ENCODE results near the gene VSIR.

The VSIR gene

DNA sequence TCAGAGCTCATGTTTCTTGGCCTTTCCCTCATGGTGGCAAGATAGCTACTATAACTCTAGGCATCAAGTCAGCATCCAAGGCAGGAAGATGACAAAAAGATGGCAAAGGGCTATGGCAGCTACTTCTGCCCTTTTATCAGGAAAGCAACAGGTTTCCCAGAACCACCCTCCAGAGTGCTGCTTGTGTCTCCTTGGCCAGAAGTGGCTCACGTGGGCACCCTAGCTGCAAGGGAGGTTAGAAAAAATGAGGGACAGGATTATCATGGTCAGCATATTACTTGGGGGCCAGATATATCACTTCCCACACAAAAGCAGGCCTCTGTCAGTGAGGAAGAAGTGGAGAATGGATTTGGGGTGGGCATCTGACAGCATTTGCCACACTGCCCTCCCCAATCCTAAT lies 29.5 kb downstream of the VSIR start:
- H3K4me1 ChIP-seq (ENCODE audit: insufficient read depth, insufficient read length), result peaks cover 14% of the 10 kb centered on the region
- no peak for DNase-seq (ENCODE audit: low read depth, low spot score)
- H3K27me3 ChIP-seq (ENCODE audit: insufficient read depth, insufficient read length), result peaks cover under 1% of the 10 kb centered on the region
- no peaks in the 10 kb centered on the region for H3K36me3 ChIP-seq (ENCODE audit: insufficient read depth, insufficient read length, low read length)
- H3K4me3 ChIP-seq (ENCODE audit: insufficient read length, low read depth), result no peak overlapping the region
- no peak for TF ChIP-seq ZNF274 (IDR thresholded peaks at IDR 0.05; ENCODE audit: low read depth, low read length)
- TF ChIP-seq YY1 (IDR thresholded peaks at IDR 0.05; ENCODE audit: insufficient read depth, insufficient read length), result no peak
- no peak for TF ChIP-seq SUZ12 (IDR thresholded peaks at IDR 0.05; ENCODE audit: extremely low read depth, insufficient read depth, insufficient read length)
- no peak overlapping the region for H3K9ac ChIP-seq (ENCODE audit: insufficient read length, low read depth)
- peaks cover 13% of the 10 kb centered on the region; the same call in 1 of the 2 replicates for H3K9me3 ChIP-seq (ENCODE audit: insufficient read depth, low read length)

DNA sequence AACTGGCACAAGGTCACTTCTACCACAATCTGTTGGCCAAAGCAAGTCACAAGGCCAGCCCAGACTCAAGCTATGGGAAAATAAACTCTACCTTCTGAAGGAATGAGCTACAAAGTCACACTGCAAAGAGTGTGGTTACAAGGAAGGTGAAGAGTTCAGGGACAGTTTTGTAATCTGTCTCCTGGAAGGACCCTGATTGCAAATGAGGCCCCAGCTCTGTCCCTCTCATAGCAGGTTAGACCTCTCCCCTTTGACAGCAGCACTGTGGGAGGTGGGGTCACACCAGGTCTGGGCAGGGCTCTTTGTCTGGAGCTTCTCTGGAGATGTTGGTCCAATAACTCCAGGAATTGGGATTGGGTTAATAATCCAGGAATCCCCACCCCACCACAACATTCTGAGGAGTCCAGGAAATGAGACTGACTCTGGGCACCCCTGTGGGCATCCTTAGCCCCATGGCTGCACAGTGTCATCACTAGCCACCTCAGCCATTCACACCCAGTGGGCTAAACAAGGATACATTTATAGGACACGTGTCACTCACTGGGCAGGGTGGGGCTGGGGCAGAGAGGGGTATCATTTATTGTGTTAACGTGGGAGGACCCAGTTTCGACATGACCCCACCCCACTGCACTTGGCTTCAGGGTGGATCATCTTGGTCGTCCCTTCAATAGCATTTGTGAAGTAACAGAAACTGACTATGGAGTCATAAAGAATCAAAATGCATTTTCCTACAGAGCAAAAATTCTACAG lies 30.1 kb downstream of the VSIR start:
- Histone ChIP-seq H3K4me3 (ENCODE audit: insufficient read length, low read depth) (no peak overlapping the region), H3K36me3 (ENCODE audit: insufficient read depth, insufficient read length, low read length) (no peaks in the 10 kb centered on the region), H3K27me3 (ENCODE audit: insufficient read depth, insufficient read length) (peaks cover 5% of the 10 kb centered on the region), H3K9ac (ENCODE audit: insufficient read length, low read depth) (no peak overlapping the region), H3K9me3 (ENCODE audit: insufficient read depth, low read length) (peaks cover 13% of the 10 kb centered on the region; the same call in 1 of the 2 replicates), H3K4me1 (ENCODE audit: insufficient read depth, insufficient read length) (peaks cover 10% of the 10 kb centered on the region)
- DNase-seq (ENCODE audit: low read depth, low spot score), result no peak
- TF ChIP-seq SUZ12 (IDR thresholded peaks at IDR 0.05; ENCODE audit: extremely low read depth, insufficient read depth, insufficient read length) (no peak), ZNF274 (IDR thresholded peaks at IDR 0.05; ENCODE audit: low read depth, low read length) (no peak)

DNA sequence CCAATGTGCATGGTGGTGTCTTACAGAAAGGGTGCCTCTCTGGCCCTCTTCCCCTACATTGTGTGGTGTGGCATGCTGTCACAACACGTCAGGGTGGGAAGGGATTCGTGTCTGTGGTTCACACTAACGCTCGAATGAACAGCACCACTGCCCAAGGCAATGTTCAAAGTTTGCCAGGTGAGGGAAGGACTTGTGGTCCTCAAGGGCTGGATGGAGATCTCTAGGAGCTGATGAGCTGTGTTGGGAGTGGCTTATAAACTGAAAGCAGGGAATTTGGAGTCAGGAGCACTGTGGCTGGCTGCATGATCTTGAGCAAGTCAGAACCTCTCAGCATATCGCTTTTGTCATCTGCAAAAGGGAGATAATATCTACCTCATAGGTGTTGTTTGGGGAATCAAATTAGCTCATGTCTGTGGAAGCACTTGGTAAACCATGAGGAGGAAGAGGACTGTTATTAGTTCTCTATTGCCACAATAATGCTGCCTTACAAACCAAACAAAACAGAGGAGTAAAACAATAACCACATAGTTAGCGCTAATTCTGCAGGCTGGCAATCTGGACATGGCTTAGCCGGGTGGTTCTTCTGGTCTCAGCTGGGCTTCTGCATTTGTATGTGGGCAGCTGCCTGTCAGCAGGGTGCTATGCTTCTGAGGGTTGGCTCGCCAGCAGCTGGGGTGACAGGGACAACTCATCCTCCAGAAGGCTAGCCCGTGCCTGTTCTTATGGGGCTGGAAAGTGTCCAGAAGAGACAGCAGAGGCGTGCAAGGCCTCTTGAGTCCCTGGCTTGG lies 30.8 kb downstream of the VSIR start:
- peaks cover 5% of the 10 kb centered on the region for H3K27me3 ChIP-seq (ENCODE audit: insufficient read depth, insufficient read length)
- no peak for DNase-seq (ENCODE audit: low read depth, low spot score)
- no peak overlapping the region for H3K4me3 ChIP-seq (ENCODE audit: insufficient read length, low read depth)
- peaks cover 13% of the 10 kb centered on the region; the same call in 1 of the 2 replicates for H3K9me3 ChIP-seq (ENCODE audit: insufficient read depth, low read length)
- no peak overlapping the region for H3K9ac ChIP-seq (ENCODE audit: insufficient read length, low read depth)
- H3K4me1 ChIP-seq (ENCODE audit: insufficient read depth, insufficient read length), result peaks cover 10% of the 10 kb centered on the region
- TF ChIP-seq YY1 (IDR thresholded peaks at IDR 0.05; ENCODE audit: insufficient read depth, insufficient read length), result no peak
- no peak for TF ChIP-seq ZNF274 (IDR thresholded peaks at IDR 0.05; ENCODE audit: low read depth, low read length)
- TF ChIP-seq SUZ12 (IDR thresholded peaks at IDR 0.05; ENCODE audit: extremely low read depth, insufficient read depth, insufficient read length), result no peak
- H3K36me3 ChIP-seq (ENCODE audit: insufficient read depth, insufficient read length, low read length), result no peaks in the 10 kb centered on the region

DNA sequence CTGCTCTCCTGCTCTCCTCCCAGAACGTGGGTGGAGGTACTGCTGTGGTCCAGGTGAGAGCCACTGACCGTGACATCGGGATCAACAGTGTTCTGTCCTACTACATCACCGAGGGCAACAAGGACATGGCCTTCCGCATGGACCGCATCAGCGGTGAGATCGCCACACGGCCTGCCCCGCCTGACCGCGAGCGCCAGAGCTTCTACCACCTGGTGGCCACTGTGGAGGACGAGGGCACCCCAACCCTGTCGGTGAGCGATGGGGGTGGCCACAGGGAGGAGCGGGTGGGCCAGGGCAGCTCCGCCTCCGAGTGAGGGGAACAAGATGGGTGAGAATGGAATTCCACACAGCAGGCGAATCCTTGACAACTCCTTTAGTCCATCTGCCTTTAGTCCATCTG lies 31.6 kb downstream of the VSIR start:
- Histone ChIP-seq H3K9me3 (ENCODE audit: insufficient read depth, low read length) (peaks cover 13% of the 10 kb centered on the region; the same call in 1 of the 2 replicates), H3K27me3 (ENCODE audit: insufficient read depth, insufficient read length) (peaks cover 5% of the 10 kb centered on the region), H3K36me3 (ENCODE audit: insufficient read depth, insufficient read length, low read length) (no peaks in the 10 kb centered on the region), H3K4me1 (ENCODE audit: insufficient read depth, insufficient read length) (peaks cover 7% of the 10 kb centered on the region), H3K4me3 (ENCODE audit: insufficient read length, low read depth) (no peak overlapping the region), H3K9ac (ENCODE audit: insufficient read length, low read depth) (no peak overlapping the region)
- DNase-seq (ENCODE audit: low read depth, low spot score), result no peak
- no peak for TF ChIP-seq ZNF274 (IDR thresholded peaks at IDR 0.05; ENCODE audit: low read depth, low read length)
- no peak for TF ChIP-seq SUZ12 (IDR thresholded peaks at IDR 0.05; ENCODE audit: extremely low read depth, insufficient read depth, insufficient read length)
- TF ChIP-seq YY1 (IDR thresholded peaks at IDR 0.05; ENCODE audit: insufficient read depth, insufficient read length), result no peak

DNA sequence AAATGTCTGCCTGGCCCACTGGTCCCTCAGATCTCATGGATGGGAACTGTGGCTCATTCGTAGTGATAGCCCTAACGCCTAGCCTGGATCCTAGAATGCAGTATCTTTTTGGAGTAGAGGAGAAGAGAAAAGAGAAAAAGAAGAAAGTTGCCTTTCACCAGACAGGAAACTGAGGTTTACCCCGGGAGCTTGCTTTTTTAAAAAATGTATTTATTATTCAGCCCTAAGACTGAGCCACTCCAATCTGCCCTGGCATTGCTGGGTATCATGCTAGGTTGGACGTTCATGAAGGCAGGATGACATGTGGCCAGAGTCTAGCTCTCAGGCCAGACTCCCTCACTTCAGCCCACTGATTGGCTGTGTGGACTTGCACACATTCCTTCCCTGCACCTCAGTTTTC lies 32.3 kb downstream of the VSIR start:
- Histone ChIP-seq H3K9me3 (ENCODE audit: insufficient read depth, low read length) (peaks cover 13% of the 10 kb centered on the region; the same call in 1 of the 2 replicates), H3K4me1 (ENCODE audit: insufficient read depth, insufficient read length) (peaks cover 10% of the 10 kb centered on the region), H3K36me3 (ENCODE audit: insufficient read depth, insufficient read length, low read length) (no peaks in the 10 kb centered on the region), H3K4me3 (ENCODE audit: insufficient read length, low read depth) (no peak overlapping the region), H3K9ac (ENCODE audit: insufficient read length, low read depth) (no peak overlapping the region), H3K27me3 (ENCODE audit: insufficient read depth, insufficient read length) (peaks cover 5% of the 10 kb centered on the region)
- DNase-seq (ENCODE audit: low read depth, low spot score), result no peak
- no peak for TF ChIP-seq SUZ12 (IDR thresholded peaks at IDR 0.05; ENCODE audit: extremely low read depth, insufficient read depth, insufficient read length)
- TF ChIP-seq YY1 (IDR thresholded peaks at IDR 0.05; ENCODE audit: insufficient read depth, insufficient read length), result no peak
- TF ChIP-seq ZNF274 (IDR thresholded peaks at IDR 0.05; ENCODE audit: low read depth, low read length), result no peak

DNA sequence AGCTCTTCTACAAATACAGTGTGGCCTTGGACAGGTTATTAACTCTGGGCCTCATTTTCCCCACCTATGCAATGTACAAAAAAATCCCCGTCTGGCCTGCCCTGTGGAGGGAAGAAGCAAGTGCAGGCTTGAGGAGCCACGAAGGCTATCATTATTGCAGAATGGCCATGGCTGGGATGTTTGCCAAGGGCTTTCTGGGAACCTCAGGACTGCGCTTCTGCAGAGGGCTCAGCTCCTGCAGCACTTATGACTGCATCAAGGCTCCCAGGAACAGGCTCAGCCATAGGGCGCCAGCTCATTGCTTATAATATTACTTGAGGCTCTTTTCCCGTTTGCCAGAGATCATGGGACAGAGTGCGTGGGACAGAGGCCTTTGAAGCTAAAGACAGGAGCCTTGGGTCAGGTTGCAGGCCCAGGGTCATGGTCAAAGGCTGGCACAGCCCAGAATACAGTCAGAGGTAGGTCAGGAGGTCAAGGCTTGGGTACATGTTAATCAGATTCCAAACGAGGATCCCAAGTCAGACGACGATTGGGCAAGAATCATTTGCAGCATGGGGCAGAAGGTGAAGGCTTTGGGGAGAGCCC lies 33.2 kb downstream of the VSIR start:
- no peaks in the 10 kb centered on the region for H3K36me3 ChIP-seq (ENCODE audit: insufficient read depth, insufficient read length, low read length)
- TF ChIP-seq SUZ12 (IDR thresholded peaks at IDR 0.05; ENCODE audit: extremely low read depth, insufficient read depth, insufficient read length) (no peak), ZNF274 (IDR thresholded peaks at IDR 0.05; ENCODE audit: low read depth, low read length) (no peak), YY1 (IDR thresholded peaks at IDR 0.05; ENCODE audit: insufficient read depth, insufficient read length) (no peak)
- no peak overlapping the region for H3K9ac ChIP-seq (ENCODE audit: insufficient read length, low read depth)
- peaks cover 5% of the 10 kb centered on the region for H3K27me3 ChIP-seq (ENCODE audit: insufficient read depth, insufficient read length)
- no peak for DNase-seq (ENCODE audit: low read depth, low spot score)
- peaks cover 13% of the 10 kb centered on the region; the same call in 1 of the 2 replicates for H3K9me3 ChIP-seq (ENCODE audit: insufficient read depth, low read length)
- H3K4me1 ChIP-seq (ENCODE audit: insufficient read depth, insufficient read length), result peaks cover 6% of the 10 kb centered on the region
- no peak overlapping the region for H3K4me3 ChIP-seq (ENCODE audit: insufficient read length, low read depth)
